Activated naive CD4-positive, alpha-beta T cell treated with anti-CD3 and anti-CD28 coated beads for 36 hours (primary cell): Measurements from ENCODE around the gene SPIRE2. TPM values are rescaled to one million over a fixed set of nuclear protein-coding genes. Genes with fewer than 3 reads are reported as not detected.
"Not testable (repeated sequence)": the region's sequence is repeated elsewhere in the genome, so short reads cannot be mapped to it uniquely, and the experiment has no call there.

Experiments used
- CTCF ChIA-PET: fragments of 350-600 bp; sonication (Branson Sonifier 250); formaldehyde crosslinking; loops from one replicate; lab custom pipeline; 2021; ENCODE audit warnings: antibody characterized with exemption; lab: Charles Lee
- DNase-seq: peaks from one replicate; pipeline ENCODE4 v3.0.0-alpha.2; 2020
- H3K27ac Mint-ChIP-seq: one replicate; pipeline ENCODE4 v1.8.0; 2021; ENCODE audit warnings: mild to moderate bottlenecking, mixed read lengths
- H3K27me3 Mint-ChIP-seq: one replicate; pipeline ENCODE4 v1.8.0; 2021; ENCODE audit warnings: low read depth, mixed read lengths
- H3K36me3 Mint-ChIP-seq: one replicate; pipeline ENCODE4 v1.8.0; 2021; ENCODE audit warnings: low read depth, mixed read lengths
- H3K4me1 Mint-ChIP-seq: one replicate; pipeline ENCODE4 v1.8.0; 2021; ENCODE audit warnings: low read depth, mixed read lengths
- H3K4me3 Mint-ChIP-seq: one replicate; pipeline ENCODE4 v1.8.0; 2021; ENCODE audit warnings: mild to moderate bottlenecking, moderate library complexity, mixed read lengths
- H3K9me3 Mint-ChIP-seq: one replicate; pipeline ENCODE4 v1.8.0; 2021; ENCODE audit warnings: mixed read lengths
- intact Hi-C: fragments of 100-400 bp; cut with micrococcal nuclease; formaldehyde crosslinking; loops from one replicate; pipeline ENCODE4 v1.15.1; 2023
- total RNA-seq, 2 experiments: library from RNA; stranded (reverse); gene quantifications; one replicate each; pipeline ENCODE4 v1.2.3, GENCODE V29; 2021

SPIRE2 gene
- total RNA-seq, 2 experiments from 2014 or later: 0.26 to 0.44 TPM

DNA sequence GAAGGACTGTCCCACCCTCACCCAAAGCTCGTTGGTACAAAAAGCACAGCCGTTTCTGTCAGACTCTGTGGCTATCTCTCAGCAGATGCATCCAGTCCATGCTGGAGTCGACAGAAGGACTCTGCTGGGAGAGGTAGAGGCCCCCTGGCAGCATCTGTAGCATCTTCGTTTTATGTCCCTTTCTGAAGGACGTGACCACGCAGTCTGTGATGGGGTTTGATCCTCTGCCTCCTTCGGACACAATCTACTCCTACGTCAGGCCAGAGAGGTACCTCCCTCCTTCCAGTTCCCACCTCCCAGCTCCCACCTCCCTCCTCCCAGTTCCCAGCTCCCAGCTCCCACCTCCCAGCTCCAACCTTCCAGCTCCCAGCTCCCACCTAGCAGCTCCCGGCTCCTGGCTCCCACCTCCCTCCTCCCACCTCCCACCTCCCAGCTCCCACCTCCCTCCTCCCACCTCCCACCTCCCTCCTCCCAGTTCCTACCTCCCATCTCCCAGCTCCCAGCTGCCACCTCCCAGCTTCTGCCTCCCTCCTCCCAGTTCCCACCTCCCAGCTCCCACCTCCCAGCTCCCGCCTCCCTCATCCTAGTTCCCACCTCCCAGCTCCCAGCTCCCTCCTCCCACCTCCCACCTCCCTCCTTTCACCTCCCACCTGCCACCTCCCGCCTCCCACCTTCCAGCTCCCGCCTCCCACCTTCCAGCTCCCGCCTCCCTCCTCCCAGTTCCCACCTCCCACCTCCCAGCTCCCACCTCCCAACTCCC, 79.0 kb downstream of the SPIRE2 start:
- CTCF ChIA-PET: interaction anchor here (0.6 to 2.1 kb wide), 4 partner anchors 12 to 223 kb away, joined by 3 to 8 read pairs (median 4); partner anchors contain the start of gene MC1R
- H3K4me3 Mint-ChIP-seq: no peak overlapping the region
- no peaks in the 10 kb centered on the region for H3K9me3 Mint-ChIP-seq
- peaks cover 9% of the 10 kb centered on the region for H3K36me3 Mint-ChIP-seq
- intact Hi-C loops: no loop called here
- H3K27me3 Mint-ChIP-seq: no peaks in the 10 kb centered on the region
- H3K27ac Mint-ChIP-seq: no peak overlapping the region
- H3K4me1 Mint-ChIP-seq: no peaks in the 10 kb centered on the region
- DNase-seq: no peak

DNA sequence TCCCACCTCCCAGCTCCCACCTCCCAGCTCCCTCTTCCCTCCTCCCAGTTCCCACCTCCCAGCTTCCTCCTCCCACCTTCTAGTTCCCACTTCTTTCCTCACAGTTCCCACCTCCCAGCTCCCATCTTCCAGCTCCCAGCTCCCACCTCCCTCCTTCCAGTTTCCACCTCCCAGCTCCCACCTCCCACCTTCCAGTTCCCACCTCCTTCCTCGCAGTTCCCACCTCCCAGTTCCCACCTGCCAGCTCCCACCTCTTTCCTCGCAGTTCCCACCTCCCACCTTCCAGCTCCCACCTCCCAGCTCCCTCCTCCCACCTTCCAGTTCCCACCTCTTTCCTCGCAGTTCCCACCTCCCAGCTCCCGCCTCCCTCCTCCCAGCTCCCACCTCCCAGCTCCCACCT, 80.0 kb downstream of the SPIRE2 start:
- no peaks in the 10 kb centered on the region for H3K27me3 Mint-ChIP-seq
- no peaks in the 10 kb centered on the region for H3K4me1 Mint-ChIP-seq
- intact Hi-C loops: no loop called here
- H3K4me3 Mint-ChIP-seq: no peak overlapping the region
- peaks cover 9% of the 10 kb centered on the region for H3K36me3 Mint-ChIP-seq
- H3K27ac Mint-ChIP-seq: no peak overlapping the region
- no peaks in the 10 kb centered on the region for H3K9me3 Mint-ChIP-seq
- CTCF ChIA-PET: interaction anchor here (0.6 to 2.1 kb wide), 5 partner anchors 11 to 173 kb away, joined by 3 to 8 read pairs (median 5); partner anchors contain the start of gene MC1R
- DNase-seq: no peak

DNA sequence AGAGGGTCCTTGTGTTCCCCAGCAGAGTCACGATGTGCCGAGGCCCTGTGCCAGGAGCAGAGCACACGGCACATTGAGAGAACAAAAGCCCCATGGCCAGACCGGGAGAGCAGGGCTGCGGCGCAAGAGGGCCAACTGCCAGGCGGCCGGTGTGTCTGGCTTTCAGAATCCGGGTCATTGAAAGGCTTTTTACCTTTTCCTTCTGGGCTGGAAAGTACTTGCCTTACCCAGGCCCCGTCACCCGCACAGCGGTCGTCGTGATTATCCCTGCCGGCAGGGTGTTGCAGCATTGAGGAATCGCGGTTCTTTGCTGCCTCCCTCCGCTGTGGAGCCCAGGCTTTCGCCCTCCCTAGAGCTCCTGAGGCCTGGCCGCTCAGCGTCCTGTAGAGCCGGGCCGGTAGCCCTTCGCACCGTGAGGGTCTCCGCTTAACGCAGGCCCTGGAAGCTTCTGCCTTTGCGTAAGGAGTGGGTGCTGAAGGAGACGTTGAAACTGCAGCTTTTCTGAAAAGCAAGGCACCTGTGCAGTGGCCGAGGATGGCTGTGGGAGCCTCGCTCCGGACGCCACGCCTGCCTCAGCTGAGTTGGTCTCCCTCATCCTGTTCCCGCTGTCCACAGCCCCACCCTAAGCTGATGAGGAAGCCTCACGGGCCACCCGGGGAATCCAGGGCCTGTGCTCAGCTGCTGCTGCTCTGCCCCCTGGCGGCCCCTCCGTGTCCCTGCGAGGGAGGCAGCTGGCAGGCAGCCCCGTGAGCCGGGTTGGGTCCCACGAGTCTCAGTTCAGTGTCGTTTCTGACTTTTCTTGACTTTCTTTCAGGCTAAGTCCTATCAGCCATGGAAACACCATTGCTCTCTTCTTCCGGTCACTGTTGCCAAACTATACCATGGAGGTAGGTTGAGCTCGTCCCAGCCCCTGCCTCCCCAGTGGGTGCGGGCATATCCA, 81.8 kb downstream of the SPIRE2 start:
- Mint-ChIP-seq H3K27me3 (no peaks in the 10 kb centered on the region), H3K4me3 (no peak overlapping the region), H3K27ac (no peak overlapping the region), H3K36me3 (peaks cover 9% of the 10 kb centered on the region), H3K9me3 (no peaks in the 10 kb centered on the region), H3K4me1 (no peaks in the 10 kb centered on the region)
- DNase-seq: peak; percentile 75
- intact Hi-C loops: loop anchor here (2.0 kb wide), 1 partner anchor 209 kb away; the partner anchor contains the start of gene SPATA2L
- CTCF ChIA-PET: interaction anchor here (0.7 to 2.0 kb wide), 20 partner anchors 9 to 210 kb away, joined by 3 to 11 read pairs (median 5); partner anchors contain the start of genes MC1R and TCF25

DNA sequence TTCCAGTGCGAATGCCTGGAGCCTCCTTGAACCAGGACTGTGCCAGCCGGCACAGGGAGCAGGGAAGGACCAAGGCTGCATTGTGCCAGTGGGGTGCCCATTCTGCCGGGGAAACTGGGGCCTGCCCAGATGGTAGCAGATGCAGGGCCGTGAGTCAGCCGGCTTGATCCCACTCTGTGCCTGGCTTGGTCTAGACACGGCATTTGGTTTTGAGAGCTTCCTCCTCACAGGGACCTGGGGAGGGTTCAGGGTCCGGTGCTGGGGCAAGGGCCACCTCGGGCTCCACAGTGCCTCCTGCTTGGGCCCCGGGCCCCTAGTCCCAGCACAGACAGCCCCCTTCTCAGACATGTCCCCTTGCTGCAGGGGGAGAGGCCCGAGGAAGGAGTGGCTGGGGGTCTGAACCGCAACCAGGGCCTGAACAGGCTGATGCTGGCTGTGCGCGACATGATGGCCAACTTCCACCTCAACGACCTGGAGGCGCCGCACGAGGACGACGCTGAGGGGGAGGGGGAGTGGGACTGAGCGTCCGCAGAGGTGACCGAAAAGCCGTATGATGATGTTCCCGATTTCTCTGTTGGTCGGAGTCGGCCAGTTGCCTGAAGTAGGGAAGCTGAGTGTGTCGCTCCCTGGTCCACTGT, 82.6 kb downstream of the SPIRE2 start:
- intact Hi-C loops: loop anchor here (2.0 kb wide), 1 partner anchor 210 kb away; the partner anchor contains the start of gene SPATA2L
- DNase-seq: no peak
- Mint-ChIP-seq H3K27me3 (no peaks in the 10 kb centered on the region), H3K4me3 (no peak overlapping the region), H3K27ac (no peak overlapping the region), H3K4me1 (no peaks in the 10 kb centered on the region), H3K36me3 (peaks cover 8% of the 10 kb centered on the region), H3K9me3 (no peaks in the 10 kb centered on the region)
- CTCF ChIA-PET: interaction anchor here (1.0 to 2.0 kb wide), 17 partner anchors 8 to 211 kb away, joined by 3 to 11 read pairs (median 5); partner anchors contain the start of genes MC1R and TCF25

DNA sequence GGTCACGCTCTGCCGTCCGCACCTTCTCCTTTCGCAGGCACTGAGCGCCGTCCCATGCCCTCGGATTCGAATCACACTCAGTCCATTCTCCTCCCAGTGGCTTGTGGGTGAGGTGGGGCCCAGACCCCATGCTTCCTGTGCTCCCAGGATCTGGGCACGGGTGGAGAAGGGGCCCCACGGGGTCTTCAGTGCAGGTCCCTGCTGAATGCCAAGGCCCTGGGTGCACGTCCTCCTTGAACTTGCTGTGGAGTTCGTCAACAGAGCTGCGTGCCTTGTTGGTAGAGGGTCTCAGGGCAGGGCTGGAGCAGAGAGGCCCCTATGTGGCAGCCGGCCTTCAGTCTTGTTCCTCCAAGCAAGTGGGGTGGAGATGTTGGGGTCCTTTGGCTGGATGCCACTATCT, 83.1 kb downstream of the SPIRE2 start:
- Mint-ChIP-seq H3K4me1 (no peaks in the 10 kb centered on the region), H3K27ac (no peak overlapping the region), H3K36me3 (peaks cover 8% of the 10 kb centered on the region), H3K9me3 (no peaks in the 10 kb centered on the region), H3K4me3 (no peak overlapping the region), H3K27me3 (no peaks in the 10 kb centered on the region)
- DNase-seq: no peak
- CTCF ChIA-PET: interaction anchor here (0.6 to 1.5 kb wide), 5 partner anchors 17 to 206 kb away, joined by 3 to 11 read pairs (median 4); partner anchors contain the start of gene TCF25
- intact Hi-C loops: loop anchor here (2.0 kb wide), 1 partner anchor 211 kb away; the partner anchor contains the start of gene SPATA2L

DNA sequence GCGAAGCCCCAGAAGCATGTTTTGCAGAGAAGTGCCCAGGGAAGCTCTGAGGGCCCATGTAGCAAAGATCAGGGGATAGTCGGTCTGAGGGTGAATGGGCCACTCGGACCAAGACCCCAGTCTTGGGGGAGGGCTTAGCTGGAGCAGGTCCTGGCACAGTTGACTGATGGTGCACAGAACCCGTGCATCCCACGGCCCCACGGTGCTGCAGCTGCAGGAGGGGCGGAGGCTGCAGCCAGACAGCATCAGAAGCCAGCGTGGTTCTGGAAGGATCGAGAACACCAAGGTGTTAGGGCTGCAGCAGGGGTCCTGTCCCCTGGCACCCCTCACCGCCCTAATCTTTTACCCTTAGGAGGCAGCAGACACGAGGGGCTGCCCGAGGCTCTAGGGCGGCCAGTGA, 83.9 kb downstream of the SPIRE2 start:
- H3K27me3 Mint-ChIP-seq: no peaks in the 10 kb centered on the region
- intact Hi-C loops: no loop called here
- no peak overlapping the region for H3K27ac Mint-ChIP-seq
- CTCF ChIA-PET: interaction anchor here (1.2 kb wide), 1 partner anchor 18 kb away, joined by 3 read pairs; no protein-coding TSS in a partner anchor
- H3K9me3 Mint-ChIP-seq: no peaks in the 10 kb centered on the region
- H3K36me3 Mint-ChIP-seq: peaks cover 6% of the 10 kb centered on the region
- DNase-seq: no peak
- H3K4me1 Mint-ChIP-seq: peaks cover 2% of the 10 kb centered on the region
- no peak overlapping the region for H3K4me3 Mint-ChIP-seq

DNA sequence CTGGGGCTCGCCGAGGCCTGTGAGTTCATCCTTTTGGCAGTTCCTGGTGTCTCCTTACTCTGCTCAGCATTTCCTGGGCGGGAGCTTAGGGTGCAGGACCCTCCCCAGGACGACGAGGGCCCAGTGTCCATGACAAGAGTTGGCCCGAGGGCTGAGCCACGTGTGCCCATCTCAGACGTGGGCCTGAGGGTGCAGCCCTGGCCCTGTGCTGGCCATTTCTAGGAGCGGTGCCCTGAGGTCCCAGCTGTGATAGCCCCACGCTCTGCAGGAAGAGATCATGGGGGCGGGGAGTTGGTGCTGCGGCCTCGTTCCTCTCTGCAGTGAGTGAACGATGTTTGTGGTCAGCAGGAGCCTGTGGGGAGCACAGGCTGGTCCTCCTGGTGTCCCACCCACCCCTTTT, 84.4 kb downstream of the SPIRE2 start:
- no peaks in the 10 kb centered on the region for H3K9me3 Mint-ChIP-seq
- DNase-seq: no peak
- no peak overlapping the region for H3K4me3 Mint-ChIP-seq
- no peak overlapping the region for H3K27ac Mint-ChIP-seq
- peaks cover 4% of the 10 kb centered on the region for H3K4me1 Mint-ChIP-seq
- peaks cover 6% of the 10 kb centered on the region for H3K36me3 Mint-ChIP-seq
- CTCF ChIA-PET: interaction anchor here (1.2 kb wide), 1 partner anchor 207 kb away, joined by 4 read pairs; no protein-coding TSS in a partner anchor
- H3K27me3 Mint-ChIP-seq: no peaks in the 10 kb centered on the region
- intact Hi-C loops: no loop called here

DNA sequence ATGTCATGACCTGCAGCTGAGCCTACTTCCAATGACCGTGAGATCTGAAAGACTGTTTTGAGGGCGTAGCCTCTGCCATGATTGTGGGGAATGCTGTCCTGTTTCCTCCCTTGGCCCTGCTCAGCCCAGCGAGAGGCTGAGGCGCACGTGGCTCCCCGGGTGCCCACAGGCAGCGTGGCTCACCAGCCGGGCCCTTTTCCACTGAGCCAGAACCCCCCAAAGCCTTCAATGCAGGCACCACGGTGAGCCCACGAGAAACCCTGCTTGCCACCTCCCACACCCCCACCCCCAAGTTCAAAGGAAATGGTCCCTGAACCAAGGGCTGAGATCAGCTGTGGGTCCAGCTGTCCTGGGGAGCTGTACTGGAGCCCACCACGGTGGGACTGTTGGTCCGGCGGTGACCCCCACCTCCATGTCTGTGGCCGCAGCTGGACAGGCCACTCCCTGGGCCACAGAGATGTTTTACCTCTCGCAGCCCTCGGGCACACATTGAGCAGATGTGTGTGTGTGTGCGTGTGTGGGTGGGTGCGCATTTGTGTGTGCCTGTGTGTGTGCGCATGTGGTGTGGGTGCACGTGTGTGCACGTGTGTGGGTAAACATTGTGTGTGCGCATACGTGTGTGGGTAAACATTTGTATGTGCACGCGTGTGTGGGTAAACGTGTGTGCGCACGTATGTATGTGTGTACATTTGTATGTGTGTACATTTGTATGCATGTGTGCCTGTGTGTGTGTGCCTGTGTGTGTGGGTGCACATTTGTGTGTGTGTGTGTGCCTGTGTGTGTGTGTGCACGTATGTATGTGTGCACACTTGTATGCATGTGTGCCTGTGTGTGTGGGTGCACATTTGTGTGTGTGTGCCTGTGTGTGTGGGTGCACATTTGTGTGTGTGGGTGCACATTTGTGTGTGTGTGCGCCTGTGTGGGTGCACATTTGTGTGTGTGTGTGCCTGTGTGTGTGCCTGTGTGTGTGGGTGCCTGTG, 85.4 kb downstream of the SPIRE2 start:
- CTCF ChIA-PET: interaction anchor here (1.2 kb wide), 1 partner anchor 208 kb away, joined by 4 read pairs; no protein-coding TSS in a partner anchor
- Mint-ChIP-seq H3K27ac (no peak overlapping the region), H3K4me1 (peaks cover 11% of the 10 kb centered on the region), H3K4me3 (no peak overlapping the region), H3K27me3 (peaks cover 3% of the 10 kb centered on the region), H3K9me3 (no peaks in the 10 kb centered on the region), H3K36me3 (peaks cover 6% of the 10 kb centered on the region)
- intact Hi-C loops: no loop called here
- no peak for DNase-seq

DNA sequence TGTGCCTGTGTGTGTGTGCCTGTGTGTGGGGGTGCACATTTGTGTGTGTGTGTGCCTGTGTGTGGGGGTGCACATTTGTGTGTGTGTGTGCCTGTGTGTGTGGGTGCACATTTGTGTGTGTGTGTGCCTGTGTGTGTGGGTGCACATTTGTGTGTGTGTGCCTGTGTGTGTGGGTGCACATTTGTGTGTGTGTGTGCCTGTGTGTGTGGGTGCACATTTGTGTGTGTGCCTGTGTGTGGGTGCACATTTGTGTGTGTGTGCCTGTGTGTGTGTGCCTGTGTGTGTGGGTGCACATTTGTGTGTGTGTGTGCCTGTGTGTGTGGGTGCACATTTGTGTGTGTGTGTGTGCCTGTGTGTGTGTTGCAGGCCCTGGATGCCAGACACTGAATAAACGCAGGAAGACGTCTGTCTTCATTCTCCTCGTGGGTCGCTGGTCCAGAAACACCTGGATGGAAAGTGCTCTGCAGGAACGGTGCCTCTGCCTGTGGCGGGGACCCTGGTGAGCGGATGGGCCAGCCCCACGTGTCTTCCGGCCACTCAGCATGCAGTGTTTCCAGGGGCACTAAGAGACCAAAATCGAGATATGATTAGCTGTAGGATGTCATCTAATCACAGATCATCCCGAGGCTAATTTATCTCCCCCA, 86.5 kb downstream of the SPIRE2 start:
- CTCF ChIA-PET, H3K36me3 Mint-ChIP-seq: not testable (repeated sequence)

DNA sequence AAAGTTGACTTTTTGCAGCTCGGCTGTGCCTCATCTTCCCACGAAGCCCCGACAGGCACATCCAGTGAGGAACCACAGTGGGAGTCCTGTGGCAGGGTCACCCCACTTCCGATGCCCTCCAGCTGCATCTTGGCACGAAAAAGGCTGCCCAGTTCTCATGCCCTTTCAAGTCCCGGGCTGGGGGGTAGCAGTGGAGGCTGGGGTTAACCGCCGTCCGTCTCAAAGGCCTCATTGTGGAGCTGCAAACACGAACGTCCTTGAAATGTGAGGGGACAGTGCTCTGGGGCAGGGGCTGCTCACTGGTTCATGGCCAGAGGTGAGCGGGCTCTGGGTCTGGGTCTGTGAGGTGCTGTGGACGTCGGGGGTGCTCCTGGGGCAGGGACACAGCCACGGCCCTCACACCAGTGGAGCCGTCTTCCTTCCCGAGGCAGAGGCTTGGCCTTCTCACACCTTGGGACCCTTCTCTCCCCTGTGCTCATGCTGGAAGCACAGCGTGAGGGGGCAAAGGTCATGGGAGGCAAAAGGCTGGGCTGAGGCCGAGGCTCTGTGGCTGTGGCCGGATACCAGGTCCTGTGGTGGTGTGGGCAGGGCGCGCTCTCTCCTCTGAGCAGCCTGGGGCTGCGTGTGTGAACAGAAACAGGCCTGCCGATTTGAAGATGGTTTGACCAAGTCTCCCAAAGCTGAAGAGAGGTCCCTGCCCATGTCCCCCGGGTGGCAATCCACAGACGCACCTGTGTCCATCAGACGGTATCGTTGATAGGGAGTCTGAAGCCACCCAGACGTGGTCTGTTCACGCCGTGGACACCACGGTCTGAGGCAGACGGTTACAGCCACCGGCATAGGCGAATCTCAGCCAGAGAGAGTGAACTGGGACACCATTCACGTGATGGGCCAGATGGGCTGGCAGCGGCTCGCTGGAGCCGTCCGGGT, 87.3 kb downstream of the SPIRE2 start:
- Mint-ChIP-seq H3K27me3 (peaks cover 16% of the 10 kb centered on the region), H3K4me1 (peaks cover 21% of the 10 kb centered on the region), H3K27ac (no peak overlapping the region), H3K4me3 (no peak overlapping the region), H3K9me3 (no peaks in the 10 kb centered on the region), H3K36me3 (peaks cover 2% of the 10 kb centered on the region)
- DNase-seq: no peak
- CTCF ChIA-PET: no interaction called here
- intact Hi-C loops: no loop called here

More for the DNA sequence above, 86.5 kb downstream of the SPIRE2 start:
- H3K27ac Mint-ChIP-seq, H3K9me3 Mint-ChIP-seq, DNase-seq, H3K4me3 Mint-ChIP-seq, intact Hi-C loops: not testable (repeated sequence)
- H3K27me3 Mint-ChIP-seq: peaks cover 11% of the 10 kb centered on the region
- H3K4me1 Mint-ChIP-seq: peaks cover 16% of the 10 kb centered on the region
